Peyer's patch (tissue), 4 donors: Measurements from ENCODE around the gene GJA5. TPM values are rescaled to one million over a fixed set of nuclear protein-coding genes. Genes with fewer than 3 reads are reported as not detected.

ENCODE experiments used
- DNase-seq, 3 donors: peaks; one replicate each; pipeline ENCODE4 v3.0.0-alpha.2; 2017 to 2019
- H3K27ac ChIP-seq, 4 donors: fragments of 200-600 bp; sonication (generic); one replicate each; pipeline ENCODE4 v1.5.1; 2016 to 2019
- H3K27me3 ChIP-seq, 2 donors: fragments of 200-600 bp; sonication (generic); one replicate each; pipeline ENCODE4 v1.5.1; 2019
- H3K36me3 ChIP-seq, 3 donors: fragments of 200-600 bp; sonication (generic); one replicate each; pipeline ENCODE4 v1.5.1; 2016 to 2019
- H3K4me1 ChIP-seq, 4 donors: fragments of 200-600 bp; sonication (generic); one replicate each; pipeline ENCODE4 v1.5.1; 2016 to 2019
- H3K4me3 ChIP-seq, 4 donors: fragments of 200-600 bp; sonication (generic); 1 replicate in 3 of 4; 2 replicates in 1 of 4; pipeline ENCODE4 v1.5.1; 2016 to 2019; ENCODE audit warnings: mild to moderate bottlenecking in 1 of 4
- H3K9me3 ChIP-seq, 4 donors: fragments of 200-600 bp; sonication (generic); one replicate each; pipeline ENCODE4 v1.5.1; 2016 to 2019; ENCODE audit warnings: mild to moderate bottlenecking in 1 of 4
- POLR2A ChIP-seq, 2 donors: fragments of 450-650 bp; IDR thresholded peaks; one replicate each; pipeline ENCODE4 v1.5.1; 2017; ENCODE audit warnings: antibody characterized with exemption in 2 of 2, mild to moderate bottlenecking in 2 of 2, moderate library complexity in 2 of 2
- total RNA-seq, 4 donors: library from RNA; depleted of rRNA; stranded (reverse); fragments of >200 nt; gene quantifications; one replicate each; pipeline ENCODE4 v1.1.0, GENCODE V29; 2016
- TF ChIP-seq, protein P1 (sequence below), 6 experiments: fragments of 450-650 bp in 4 of 6; fragments of 200-600 bp in 2 of 6; sonication (generic) in 1 of 6; IDR thresholded peaks; one replicate each; pipeline ENCODE4 v1.5.1; 2017 to 2019; ENCODE audit warnings: antibody characterized with exemption in 6 of 6, mild to moderate bottlenecking in 3 of 6, moderate library complexity in 1 of 6

Gene GJA5
- total RNA-seq, 4 donors from 2014 or later, result 0.70 to 4.1 (median 2.8) TPM

GRCh38 chr1:147800804-147801203 lies 40.4 kb upstream of the GJA5 start:
- H3K27me3 ChIP-seq, result no peaks in the 10 kb centered on the region
- H3K36me3 ChIP-seq, result no peaks in the 10 kb centered on the region
- H3K27ac ChIP-seq, result no peak overlapping the region
- H3K9me3 ChIP-seq, result no peaks in the 10 kb centered on the region
- H3K4me1 ChIP-seq, result no peaks in the 10 kb centered on the region
- H3K4me3 ChIP-seq, result no peak overlapping the region
- TF ChIP-seq, protein P1, sequence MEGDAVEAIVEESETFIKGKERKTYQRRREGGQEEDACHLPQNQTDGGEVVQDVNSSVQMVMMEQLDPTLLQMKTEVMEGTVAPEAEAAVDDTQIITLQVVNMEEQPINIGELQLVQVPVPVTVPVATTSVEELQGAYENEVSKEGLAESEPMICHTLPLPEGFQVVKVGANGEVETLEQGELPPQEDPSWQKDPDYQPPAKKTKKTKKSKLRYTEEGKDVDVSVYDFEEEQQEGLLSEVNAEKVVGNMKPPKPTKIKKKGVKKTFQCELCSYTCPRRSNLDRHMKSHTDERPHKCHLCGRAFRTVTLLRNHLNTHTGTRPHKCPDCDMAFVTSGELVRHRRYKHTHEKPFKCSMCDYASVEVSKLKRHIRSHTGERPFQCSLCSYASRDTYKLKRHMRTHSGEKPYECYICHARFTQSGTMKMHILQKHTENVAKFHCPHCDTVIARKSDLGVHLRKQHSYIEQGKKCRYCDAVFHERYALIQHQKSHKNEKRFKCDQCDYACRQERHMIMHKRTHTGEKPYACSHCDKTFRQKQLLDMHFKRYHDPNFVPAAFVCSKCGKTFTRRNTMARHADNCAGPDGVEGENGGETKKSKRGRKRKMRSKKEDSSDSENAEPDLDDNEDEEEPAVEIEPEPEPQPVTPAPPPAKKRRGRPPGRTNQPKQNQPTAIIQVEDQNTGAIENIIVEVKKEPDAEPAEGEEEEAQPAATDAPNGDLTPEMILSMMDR (IDR thresholded peaks at IDR 0.05), result no peak
- no peak for TF ChIP-seq POLR2A (IDR thresholded peaks at IDR 0.05)
- no peak for DNase-seq

GRCh38 chr1:147798731-147799130 lies 38.3 kb upstream of the GJA5 start:
- Histone ChIP-seq H3K36me3 (no peaks in the 10 kb centered on the region), H3K4me3 (no peak overlapping the region), H3K27ac (no peak overlapping the region), H3K9me3 (no peaks in the 10 kb centered on the region), H3K4me1 (no peaks in the 10 kb centered on the region), H3K27me3 (no peaks in the 10 kb centered on the region)
- TF ChIP-seq, protein P1 (IDR thresholded peaks at IDR 0.05), result no peak
- TF ChIP-seq POLR2A (IDR thresholded peaks at IDR 0.05), result no peak
- DNase-seq, result no peak

GRCh38 chr1:147794570-147794969 lies 34.2 kb upstream of the GJA5 start:
- Histone ChIP-seq H3K4me1 (no peaks in the 10 kb centered on the region), H3K4me3 (no peak overlapping the region), H3K27ac (no peak overlapping the region), H3K36me3 (no peaks in the 10 kb centered on the region), H3K9me3 (no peaks in the 10 kb centered on the region), H3K27me3 (no peaks in the 10 kb centered on the region)
- DNase-seq, result no peak
- TF ChIP-seq, protein P1 (IDR thresholded peaks at IDR 0.05), result no peak
- no peak for TF ChIP-seq POLR2A (IDR thresholded peaks at IDR 0.05)

GRCh38 chr1:147791876-147792275 lies 31.5 kb upstream of the GJA5 start:
- no peak overlapping the region for H3K27ac ChIP-seq
- no peaks in the 10 kb centered on the region for H3K4me1 ChIP-seq
- H3K27me3 ChIP-seq, result no peaks in the 10 kb centered on the region
- no peak for TF ChIP-seq POLR2A (IDR thresholded peaks at IDR 0.05)
- TF ChIP-seq, protein P1 (IDR thresholded peaks at IDR 0.05), result no peak
- H3K9me3 ChIP-seq, result no peaks in the 10 kb centered on the region
- H3K36me3 ChIP-seq, result no peaks in the 10 kb centered on the region
- no peak for DNase-seq
- no peak overlapping the region for H3K4me3 ChIP-seq

GRCh38 chr1:147787765-147788164 lies 27.4 kb upstream of the GJA5 start:
- Histone ChIP-seq H3K9me3 (no peaks in the 10 kb centered on the region), H3K36me3 (no peaks in the 10 kb centered on the region), H3K4me3 (no peak overlapping the region), H3K4me1 (no peaks in the 10 kb centered on the region), H3K27me3 (no peaks in the 10 kb centered on the region), H3K27ac (no peak overlapping the region)
- TF ChIP-seq, protein P1 (IDR thresholded peaks at IDR 0.05), result no peak
- no peak for TF ChIP-seq POLR2A (IDR thresholded peaks at IDR 0.05)
- no peak for DNase-seq

DNA sequence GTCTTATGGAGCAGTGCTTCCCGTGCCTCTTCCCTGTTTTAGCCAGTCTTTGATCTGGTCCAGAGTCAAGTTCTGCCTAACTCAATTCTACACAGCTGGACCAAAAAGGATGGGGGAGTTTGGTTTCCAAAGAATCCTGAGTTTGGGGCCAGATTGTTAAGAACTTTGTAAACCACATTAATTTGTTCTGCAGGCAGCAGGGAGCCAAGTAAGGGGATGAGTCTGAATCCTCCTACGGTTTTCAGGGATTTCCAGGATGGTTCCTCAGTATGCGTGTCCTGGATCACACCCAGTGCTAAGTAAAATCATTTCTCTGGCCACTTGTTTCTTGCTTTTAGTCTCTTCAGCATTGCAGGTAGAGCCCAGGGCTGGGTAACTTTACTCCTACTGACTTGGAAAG lies 26.1 kb upstream of the GJA5 start:
- Histone ChIP-seq H3K27me3 (no peaks in the 10 kb centered on the region), H3K9me3 (no peaks in the 10 kb centered on the region), H3K27ac (no peak overlapping the region), H3K36me3 (no peaks in the 10 kb centered on the region), H3K4me3 (no peak overlapping the region), H3K4me1 (no peaks in the 10 kb centered on the region)
- DNase-seq, result no peak
- no peak for TF ChIP-seq POLR2A (IDR thresholded peaks at IDR 0.05)
- TF ChIP-seq, protein P1 (IDR thresholded peaks at IDR 0.05), result no peak
